Measurements from ENCODE around the gene SMYD2. TPM values are rescaled to one million over a fixed set of nuclear protein-coding genes. Genes with fewer than 3 reads are reported as not detected.

Gene SMYD2
- polyA plus RNA-seq, 3 donors = 14.2 to 28.4 (median 23.6) TPM

DNA sequence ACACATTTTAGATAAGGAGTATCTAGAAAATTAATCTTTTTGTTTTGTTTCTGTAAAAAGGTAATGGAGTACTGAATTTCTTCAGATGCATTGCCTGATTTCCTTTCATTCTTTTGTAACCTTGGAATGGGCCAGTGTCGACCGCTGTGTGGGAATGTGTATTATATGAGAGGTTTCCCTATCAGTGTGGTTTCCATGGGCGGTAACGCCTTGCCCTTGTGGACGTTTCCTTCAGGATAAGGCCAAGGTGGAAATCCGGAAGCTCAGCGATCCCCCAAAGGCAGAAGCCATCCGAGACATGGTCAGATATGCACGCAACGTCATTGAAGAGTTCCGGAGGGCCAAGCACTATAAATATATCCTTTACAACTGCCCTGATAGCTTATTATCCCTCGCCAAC, 49.8 kb downstream of the SMYD2 start:
- Histone ChIP-seq H2AFZ (ENCODE audit: insufficient read depth, low read depth, low read length, poor library complexity, severe bottlenecking) (no peak overlapping the region), H3K27me3 (ENCODE audit: control insufficient read depth in 2 of 2, insufficient read depth in 2 of 2, low read length in 2 of 2) (no peaks in the 10 kb centered on the region), H3K27ac (ENCODE audit: low read depth in 1 of 2, low read length in 2 of 2) (no peak overlapping the region), H3K36me3 (replicated peaks in 1 of 2; ENCODE audit: control insufficient read depth in 1 of 2, insufficient read depth in 2 of 2, low read length in 2 of 2) (peaks cover 16 to 30% of the 10 kb centered on the region in 2 donors), H3K4me3 (replicated peaks in 1 of 3; ENCODE audit: low read depth in 2 of 3, low read length in 3 of 3) (no peak overlapping the region), H3K79me2 (ENCODE audit: insufficient read depth, low read length) (no peaks in the 10 kb centered on the region), H3K9ac (ENCODE audit: insufficient read depth, low read length, poor library complexity, severe bottlenecking) (no peak overlapping the region), H3K4me2 (replicated peaks; ENCODE audit: extremely low read depth, low read length, poor library complexity, severe bottlenecking) (no peak overlapping the region), H4K20me1 (ENCODE audit: insufficient read depth, low read length) (no peaks in the 10 kb centered on the region), H3K9me3 (replicated peaks in 1 of 2; ENCODE audit: control insufficient read depth in 1 of 2, insufficient read depth in 1 of 2, low read length in 2 of 2) (no peaks in the 10 kb centered on the region), H3K4me1 (ENCODE audit: control insufficient read depth in 1 of 2, insufficient read depth in 2 of 2, low read length in 2 of 2) (no peaks in the 10 kb centered on the region)
- WGBS (ENCODE audit: insufficient coverage) = 98% methylated on average over 5 of the region's 12 CpGs
- DNase-seq = no peak
- no peak overlapping the region for H3K4me3 Mint-ChIP-seq
- no peaks in the 10 kb centered on the region for H3K9me3 Mint-ChIP-seq
- peaks cover 47 to 52% of the 10 kb centered on the region in 2 donors for H3K36me3 Mint-ChIP-seq
- intact Hi-C loops (cut with micrococcal nuclease) = no loop called here
- peaks cover 0 to 3% (median 0%) of the 10 kb centered on the region in 3 donors for H3K27me3 Mint-ChIP-seq (ENCODE audit: low read depth in 3 of 3)
- no peak overlapping the region for H3K27ac Mint-ChIP-seq
- TF ChIP-seq, protein P1, sequence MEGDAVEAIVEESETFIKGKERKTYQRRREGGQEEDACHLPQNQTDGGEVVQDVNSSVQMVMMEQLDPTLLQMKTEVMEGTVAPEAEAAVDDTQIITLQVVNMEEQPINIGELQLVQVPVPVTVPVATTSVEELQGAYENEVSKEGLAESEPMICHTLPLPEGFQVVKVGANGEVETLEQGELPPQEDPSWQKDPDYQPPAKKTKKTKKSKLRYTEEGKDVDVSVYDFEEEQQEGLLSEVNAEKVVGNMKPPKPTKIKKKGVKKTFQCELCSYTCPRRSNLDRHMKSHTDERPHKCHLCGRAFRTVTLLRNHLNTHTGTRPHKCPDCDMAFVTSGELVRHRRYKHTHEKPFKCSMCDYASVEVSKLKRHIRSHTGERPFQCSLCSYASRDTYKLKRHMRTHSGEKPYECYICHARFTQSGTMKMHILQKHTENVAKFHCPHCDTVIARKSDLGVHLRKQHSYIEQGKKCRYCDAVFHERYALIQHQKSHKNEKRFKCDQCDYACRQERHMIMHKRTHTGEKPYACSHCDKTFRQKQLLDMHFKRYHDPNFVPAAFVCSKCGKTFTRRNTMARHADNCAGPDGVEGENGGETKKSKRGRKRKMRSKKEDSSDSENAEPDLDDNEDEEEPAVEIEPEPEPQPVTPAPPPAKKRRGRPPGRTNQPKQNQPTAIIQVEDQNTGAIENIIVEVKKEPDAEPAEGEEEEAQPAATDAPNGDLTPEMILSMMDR (IDR thresholded peaks at IDR 0.05) = no peak
- peaks cover 2% of the 10 kb centered on the region for H3K4me1 Mint-ChIP-seq

DNA sequence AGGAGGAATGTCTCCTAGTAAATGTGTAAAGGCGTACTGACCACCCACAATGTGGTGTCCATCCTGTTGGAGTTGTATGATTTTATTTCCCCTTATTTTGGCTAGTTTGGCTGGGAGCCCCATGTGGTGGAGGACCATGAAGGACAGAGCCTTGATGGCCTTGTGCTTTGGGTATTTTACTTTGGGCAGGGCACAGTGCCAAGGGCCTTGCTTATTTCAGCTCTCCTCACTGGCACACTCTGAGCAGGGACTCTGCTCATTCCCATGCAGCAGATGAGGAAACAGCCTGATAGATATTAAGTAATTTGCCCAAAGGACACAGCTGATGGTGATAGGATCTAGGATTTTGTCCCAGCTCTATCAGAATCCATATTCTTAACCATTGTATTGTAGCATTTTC, 50.2 kb downstream of the SMYD2 start:
- H3K4me1 Mint-ChIP-seq = peaks cover 2% of the 10 kb centered on the region
- intact Hi-C loops (cut with micrococcal nuclease) = no loop called here
- no peak overlapping the region for H3K27ac ChIP-seq (ENCODE audit: low read depth in 1 of 2, low read length in 2 of 2)

More for the DNA sequence above, 50.2 kb downstream of the SMYD2 start:
- no CpG with 5 or more reads among the region's 1 CpG for WGBS (ENCODE audit: insufficient coverage)
- Histone ChIP-seq H3K9me3 (replicated peaks in 1 of 2; ENCODE audit: control insufficient read depth in 1 of 2, insufficient read depth in 1 of 2, low read length in 2 of 2) (no peaks in the 10 kb centered on the region), H3K9ac (ENCODE audit: insufficient read depth, low read length, poor library complexity, severe bottlenecking) (no peak overlapping the region), H3K79me2 (ENCODE audit: insufficient read depth, low read length) (no peaks in the 10 kb centered on the region), H2AFZ (ENCODE audit: insufficient read depth, low read depth, low read length, poor library complexity, severe bottlenecking) (no peak overlapping the region), H4K20me1 (ENCODE audit: insufficient read depth, low read length) (no peaks in the 10 kb centered on the region), H3K4me3 (replicated peaks in 1 of 3; ENCODE audit: low read depth in 2 of 3, low read length in 3 of 3) (no peak overlapping the region), H3K27me3 (ENCODE audit: control insufficient read depth in 2 of 2, insufficient read depth in 2 of 2, low read length in 2 of 2) (no peaks in the 10 kb centered on the region), H3K4me2 (replicated peaks; ENCODE audit: extremely low read depth, low read length, poor library complexity, severe bottlenecking) (no peak overlapping the region), H3K36me3 (replicated peaks in 1 of 2; ENCODE audit: control insufficient read depth in 1 of 2, insufficient read depth in 2 of 2, low read length in 2 of 2) (peaks cover 16 to 30% of the 10 kb centered on the region in 2 donors), H3K4me1 (ENCODE audit: control insufficient read depth in 1 of 2, insufficient read depth in 2 of 2, low read length in 2 of 2) (no peaks in the 10 kb centered on the region)
- Mint-ChIP-seq H3K36me3 (peaks cover 46 to 49% of the 10 kb centered on the region in 2 donors), H3K27me3 (ENCODE audit: low read depth in 3 of 3) (peaks cover 0 to 3% (median 1%) of the 10 kb centered on the region in 3 donors), H3K27ac (no peak overlapping the region), H3K9me3 (no peaks in the 10 kb centered on the region), H3K4me3 (no peak overlapping the region)
- DNase-seq = no peak
- TF ChIP-seq, protein P1 (IDR thresholded peaks at IDR 0.05) = no peak

All from CD14-positive monocyte (primary cell).